CD8-positive, alpha-beta memory T cell (primary cell): ENCODE results near the gene GRAMD4. TPM values are rescaled to one million over a fixed set of nuclear protein-coding genes. Genes with fewer than 3 reads are reported as not detected.

ENCODE experiments used
- CTCF ChIA-PET: fragments of 350-600 bp; sonication (Branson Sonifier 250); formaldehyde crosslinking; loops from one replicate; lab custom pipeline; 2021; ENCODE audit warnings: antibody characterized with exemption; lab: Charles Lee
- POLR2A ChIA-PET: fragments of 350-600 bp; sonication (Branson Sonifier 250); formaldehyde crosslinking; loops from one replicate; lab custom pipeline; 2021; ENCODE audit warnings: antibody characterized with exemption; lab: Charles Lee
- DNase-seq, 5 donors: peaks; one replicate each; pipeline versions ENCODE4 v3.0.0 to v3.0.0-alpha.2; 2020 to 2022; ENCODE audit warnings: mixed read lengths in 1 of 5
- H3K27ac ChIP-seq: one replicate; pipeline ENCODE4 v1.7.0; 2013; ENCODE audit warnings: low read depth, mild to moderate bottlenecking, low read length, moderate library complexity
- H3K27me3 ChIP-seq: 2 replicates; pipeline ENCODE4 v1.7.0; 2013; ENCODE audit warnings: low read length, mild to moderate bottlenecking; ENCODE audit not compliant: insufficient read depth, poor library complexity, severe bottlenecking
- H3K36me3 ChIP-seq: 2 replicates; pipeline ENCODE4 v1.7.0; 2013; ENCODE audit warnings: mild to moderate bottlenecking, low read length, moderate library complexity; ENCODE audit not compliant: insufficient read depth
- H3K4me1 ChIP-seq: 2 replicates; pipeline ENCODE4 v1.7.0; 2013; ENCODE audit warnings: mild to moderate bottlenecking, low read length, moderate library complexity; ENCODE audit not compliant: insufficient read depth
- H3K4me3 ChIP-seq: 2 replicates; pipeline ENCODE4 v1.7.0; 2013; ENCODE audit warnings: mild to moderate bottlenecking, low read length
- H3K9me3 ChIP-seq: 2 replicates; pipeline ENCODE4 v1.7.0; 2013; ENCODE audit warnings: mild to moderate bottlenecking, low read length
- H3K27ac Mint-ChIP-seq, 8 donors: one replicate each; pipeline ENCODE4 v1.8.0; 2020 to 2021; ENCODE audit warnings: mixed read lengths in 8 of 8, mild to moderate bottlenecking in 6 of 8, inconsistent platforms in 3 of 8, moderate library complexity in 3 of 8
- H3K27me3 Mint-ChIP-seq, 2 donors: one replicate each; pipeline ENCODE4 v1.8.0; 2020 to 2021; ENCODE audit warnings: mixed read lengths in 2 of 2, mild to moderate bottlenecking in 1 of 2, moderate library complexity in 1 of 2
- H3K36me3 Mint-ChIP-seq, 3 donors: one replicate each; pipeline ENCODE4 v1.8.0; 2020 to 2021; ENCODE audit warnings: mixed read lengths in 3 of 3, inconsistent platforms in 1 of 3, mild to moderate bottlenecking in 1 of 3
- H3K4me1 Mint-ChIP-seq, 3 donors: one replicate each; pipeline ENCODE4 v1.8.0; 2020 to 2021; ENCODE audit warnings: mixed read lengths in 3 of 3, inconsistent platforms in 1 of 3, mild to moderate bottlenecking in 1 of 3
- H3K4me3 Mint-ChIP-seq, 7 donors: one replicate each; pipeline ENCODE4 v1.8.0; 2020 to 2021; ENCODE audit warnings: mixed read lengths in 7 of 7, mild to moderate bottlenecking in 6 of 7, moderate library complexity in 4 of 7, inconsistent platforms in 2 of 7
- H3K9me3 Mint-ChIP-seq, 5 donors: one replicate each; pipeline ENCODE4 v1.8.0; 2020 to 2022; ENCODE audit warnings: mixed read lengths in 5 of 5, mild to moderate bottlenecking in 3 of 5, moderate library complexity in 2 of 5, inconsistent platforms in 1 of 5
- polyA plus RNA-seq: library from polyadenylated mRNA; unstranded; fragments of 300-500 nt; fragmentation: Illumina TruSeq; gene quantifications from one replicate; pipeline ENCODE4 v1.2.3, GENCODE V29; 2021
- total RNA-seq, 2 experiments: library from RNA; stranded (reverse); gene quantifications; one replicate each; pipeline ENCODE4 v1.2.3, GENCODE V29; 2021

GRAMD4 gene
- total and polyA plus RNA-seq, 3 experiments from 2014 or later, result 7.6 to 33.0 (median 25.3) TPM

- H3K9me3 Mint-ChIP-seq, result no peaks in the 10 kb centered on the region
- ChIA-PET POLR2A (no interaction called here), CTCF (no interaction called here)
- no peaks in the 10 kb centered on the region for H3K36me3 ChIP-seq
- H3K4me3 Mint-ChIP-seq, result no peak overlapping the region
- peaks cover 21% of the 10 kb centered on the region in 3 donors for H3K4me1 Mint-ChIP-seq
- H3K9me3 ChIP-seq, result no peaks in the 10 kb centered on the region
- no peak overlapping the region for H3K4me3 ChIP-seq
- H3K27me3 Mint-ChIP-seq, result no peaks in the 10 kb centered on the region
- H3K27ac Mint-ChIP-seq, result no peak overlapping the region
- DNase-seq, result no peak
- peaks cover 13% of the 10 kb centered on the region for H3K4me1 ChIP-seq
- H3K27ac ChIP-seq, result no peak overlapping the region
- H3K27me3 ChIP-seq, result no peaks in the 10 kb centered on the region
- H3K36me3 Mint-ChIP-seq, result peaks cover 0 to 22% (median 0%) of the 10 kb centered on the region in 3 donors
These were observed 43.4 kb downstream of the GRAMD4 start for GRCh38 chr22:46663436-46664100.

- ChIA-PET CTCF (no interaction called here), POLR2A (no interaction called here)
- H3K4me1 Mint-ChIP-seq, result peaks cover 21% of the 10 kb centered on the region in 3 donors
These were observed 44.2 kb downstream of the GRAMD4 start for GRCh38 chr22:46664301-46664855.

GRCh38 chr22:46665151-46665695 lies 45.0 kb downstream of the GRAMD4 start:
- Histone ChIP-seq H3K9me3 (no peaks in the 10 kb centered on the region), H3K27ac (no peak overlapping the region), H3K4me1 (peaks cover 8% of the 10 kb centered on the region), H3K27me3 (no peaks in the 10 kb centered on the region), H3K4me3 (no peak overlapping the region), H3K36me3 (no peaks in the 10 kb centered on the region)
- POLR2A ChIA-PET, result no interaction called here
- Mint-ChIP-seq H3K27me3 (no peaks in the 10 kb centered on the region), H3K27ac (no peak overlapping the region), H3K9me3 (no peaks in the 10 kb centered on the region), H3K4me3 (no peak overlapping the region), H3K4me1 (peaks cover 16 to 17% (median 16%) of the 10 kb centered on the region in 3 donors), H3K36me3 (peaks cover 0 to 30% (median 1%) of the 10 kb centered on the region in 3 donors)
- DNase-seq, result no peak
- CTCF ChIA-PET, result no interaction called here

More at GRCh38 chr22:46664301-46664855, 44.2 kb downstream of the GRAMD4 start:
- Histone ChIP-seq H3K4me1 (peaks cover 13% of the 10 kb centered on the region), H3K27ac (no peak overlapping the region), H3K36me3 (no peaks in the 10 kb centered on the region), H3K9me3 (no peaks in the 10 kb centered on the region), H3K4me3 (no peak overlapping the region), H3K27me3 (no peaks in the 10 kb centered on the region)
- no peak for DNase-seq
- no peaks in the 10 kb centered on the region for H3K27me3 Mint-ChIP-seq
- no peaks in the 10 kb centered on the region for H3K9me3 Mint-ChIP-seq
- no peak overlapping the region for H3K4me3 Mint-ChIP-seq
- no peak overlapping the region for H3K27ac Mint-ChIP-seq
- H3K36me3 Mint-ChIP-seq, result peaks cover 0 to 27% (median 0%) of the 10 kb centered on the region in 3 donors

- Mint-ChIP-seq H3K27ac (no peak overlapping the region), H3K4me3 (no peak overlapping the region), H3K27me3 (no peaks in the 10 kb centered on the region), H3K9me3 (no peaks in the 10 kb centered on the region), H3K4me1 (peaks cover 10 to 11% (median 11%) of the 10 kb centered on the region in 3 donors), H3K36me3 (peaks cover 0 to 30% (median 1%) of the 10 kb centered on the region in 3 donors)
- DNase-seq, result no peak
- no peak overlapping the region for H3K4me3 ChIP-seq
- ChIA-PET CTCF (no interaction called here), POLR2A (no interaction called here)
- H3K27ac ChIP-seq, result no peak overlapping the region
- no peaks in the 10 kb centered on the region for H3K9me3 ChIP-seq
- peaks cover 3% of the 10 kb centered on the region for H3K4me1 ChIP-seq
- H3K36me3 ChIP-seq, result no peaks in the 10 kb centered on the region
- no peaks in the 10 kb centered on the region for H3K27me3 ChIP-seq
These were observed 45.6 kb downstream of the GRAMD4 start for GRCh38 chr22:46665751-46666280.

GRCh38 chr22:46666577-46667244 lies 46.5 kb downstream of the GRAMD4 start:
- Mint-ChIP-seq H3K4me1 (peaks cover 2% of the 10 kb centered on the region in 3 donors), H3K27me3 (no peaks in the 10 kb centered on the region), H3K9me3 (no peaks in the 10 kb centered on the region), H3K27ac (no peak overlapping the region), H3K36me3 (peaks cover 0 to 30% (median 1%) of the 10 kb centered on the region in 3 donors), H3K4me3 (no peak overlapping the region)
- CTCF ChIA-PET, result no interaction called here
- Histone ChIP-seq H3K4me1 (no peaks in the 10 kb centered on the region), H3K4me3 (no peak overlapping the region), H3K36me3 (no peaks in the 10 kb centered on the region), H3K9me3 (no peaks in the 10 kb centered on the region), H3K27me3 (no peaks in the 10 kb centered on the region), H3K27ac (no peak overlapping the region)
- no peak for DNase-seq
- POLR2A ChIA-PET, result no interaction called here

- Histone ChIP-seq H3K27me3 (no peaks in the 10 kb centered on the region), H3K27ac (no peak overlapping the region), H3K9me3 (no peaks in the 10 kb centered on the region), H3K4me1 (no peaks in the 10 kb centered on the region), H3K4me3 (no peak overlapping the region), H3K36me3 (no peaks in the 10 kb centered on the region)
- H3K27me3 Mint-ChIP-seq, result no peaks in the 10 kb centered on the region
- no peak for DNase-seq
- no peaks in the 10 kb centered on the region for H3K4me1 Mint-ChIP-seq
- POLR2A ChIA-PET, result no interaction called here
- CTCF ChIA-PET, result no interaction called here
- no peak overlapping the region for H3K4me3 Mint-ChIP-seq
- no peaks in the 10 kb centered on the region for H3K9me3 Mint-ChIP-seq
- peaks cover 0 to 30% (median 1%) of the 10 kb centered on the region in 3 donors for H3K36me3 Mint-ChIP-seq
- peak overlapping the region in 1 of 8 donors; percentile 29 for H3K27ac Mint-ChIP-seq
These were observed 47.0 kb downstream of the GRAMD4 start for GRCh38 chr22:46667245-46667623.

GRCh38 chr22:46668116-46668515 lies 47.9 kb downstream of the GRAMD4 start:
- Mint-ChIP-seq H3K27me3 (no peaks in the 10 kb centered on the region), H3K4me3 (no peak overlapping the region), H3K27ac (no peak overlapping the region), H3K36me3 (peaks cover 0 to 28% (median 1%) of the 10 kb centered on the region in 3 donors), H3K9me3 (no peaks in the 10 kb centered on the region), H3K4me1 (peaks cover 0 to 4% (median 0%) of the 10 kb centered on the region in 3 donors)
- CTCF ChIA-PET, result no interaction called here
- peaks cover 6% of the 10 kb centered on the region for H3K4me1 ChIP-seq
- no peak overlapping the region for H3K27ac ChIP-seq
- H3K36me3 ChIP-seq, result no peaks in the 10 kb centered on the region
- H3K4me3 ChIP-seq, result no peak overlapping the region
- no peaks in the 10 kb centered on the region for H3K9me3 ChIP-seq
- no peaks in the 10 kb centered on the region for H3K27me3 ChIP-seq
- POLR2A ChIA-PET, result no interaction called here
- DNase-seq, result no peak

- Mint-ChIP-seq H3K27me3 (no peaks in the 10 kb centered on the region), H3K4me3 (no peak overlapping the region), H3K9me3 (no peaks in the 10 kb centered on the region), H3K27ac (peak overlapping the region in 1 of 8 donors; percentile 51), H3K36me3 (peaks cover 0 to 25% (median 1%) of the 10 kb centered on the region in 3 donors), H3K4me1 (peaks cover 5 to 13% (median 8%) of the 10 kb centered on the region in 3 donors)
- ChIA-PET CTCF (interaction anchor here (0.6 to 1.7 kb wide), 2 partner anchors 34 to 134 kb away, joined by 3 to 4 read pairs; no protein-coding TSS in a partner anchor), POLR2A (no interaction called here)
- no peaks in the 10 kb centered on the region for H3K27me3 ChIP-seq
- H3K27ac ChIP-seq, result no peak overlapping the region
- DNase-seq, result no peak
- H3K4me1 ChIP-seq, result peaks cover 16% of the 10 kb centered on the region
- no peaks in the 10 kb centered on the region for H3K9me3 ChIP-seq
- H3K4me3 ChIP-seq, result no peak overlapping the region
- no peaks in the 10 kb centered on the region for H3K36me3 ChIP-seq
These were observed 49.0 kb downstream of the GRAMD4 start for GRCh38 chr22:46669201-46669600.
